K562 treated with DMSO at 1 percent for 48 hours (cell line): Measurements from ENCODE around the gene RNF10. TPM values are rescaled to one million over a fixed set of nuclear protein-coding genes. Genes with fewer than 3 reads are reported as not detected.

Experiments used
- total RNA-seq: library from RNA; unstranded; fragments of 300-600 nt; gene quantifications from 2 replicates; pipeline ENCODE4 v1.2.3, GENCODE V29; 2022; ENCODE audit warnings: low replicate concordance; ENCODE audit errors: extremely low read depth

RNF10 gene
- total RNA-seq = not detected in 2 replicates

DNA sequence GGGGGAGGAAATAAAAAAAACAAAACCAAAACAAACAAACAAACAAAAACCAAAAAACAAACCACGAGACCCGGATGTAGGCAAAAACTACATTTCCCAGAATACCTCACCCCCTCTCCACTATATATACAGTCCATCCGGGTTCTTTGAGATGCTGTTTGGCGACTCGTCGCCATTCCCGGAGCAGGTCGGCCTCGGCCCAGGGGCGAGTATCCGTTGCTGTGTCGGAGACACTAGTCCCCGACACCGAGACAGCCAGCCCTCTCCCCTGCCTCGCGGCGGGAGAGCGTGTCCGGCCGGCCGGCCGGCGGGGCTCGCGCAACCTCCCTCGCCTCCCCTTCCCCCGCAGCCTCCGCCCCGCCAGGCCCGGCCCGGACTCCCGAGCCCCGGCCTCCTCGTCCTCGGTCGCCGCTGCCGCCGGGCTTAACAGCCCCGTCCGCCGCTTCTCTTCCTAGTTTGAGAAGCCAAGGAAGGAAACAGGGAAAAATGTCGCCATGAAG lies at the start of gene RNF10:
Gene RNF10 (plus strand): TSS at position 154 of the 500 bp plus-strand sequence. CDS start 456 bp downstream, outside the sequence.

DNA sequence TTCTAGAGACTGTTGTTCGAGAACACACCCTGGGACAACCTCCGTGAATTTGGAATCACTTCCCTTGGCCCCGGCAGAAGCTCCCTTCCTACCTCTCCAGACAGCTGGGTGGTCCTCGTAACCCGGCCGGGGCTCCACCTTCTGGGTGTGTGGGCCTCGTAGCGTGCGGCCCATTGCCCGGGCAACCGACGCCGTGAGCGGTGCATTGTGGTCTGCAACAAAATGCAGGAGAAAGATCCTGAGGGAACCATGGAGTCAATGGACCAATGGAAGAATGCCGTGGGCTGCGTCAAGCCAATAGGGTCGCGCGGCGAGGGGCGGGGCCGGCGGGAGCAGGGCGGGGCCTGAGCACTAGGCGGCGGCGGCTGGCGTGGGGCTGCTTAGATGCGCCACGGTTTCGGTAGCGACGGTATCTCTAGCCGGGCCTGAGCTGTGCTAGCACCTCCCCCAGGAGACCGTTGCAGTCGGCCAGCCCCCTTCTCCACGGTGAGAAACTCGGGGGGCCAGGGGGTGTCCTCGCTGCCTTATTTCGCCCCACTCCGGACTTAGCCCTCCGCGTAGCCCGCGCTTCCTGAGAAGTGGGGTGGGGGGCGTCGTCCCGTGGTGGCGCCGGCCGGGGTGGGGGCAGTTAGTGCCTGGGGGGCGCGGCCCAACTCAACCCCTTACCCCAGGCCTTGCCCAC lies 38.3 kb upstream of the RNF10 start, which contains the start of gene DYNLL1:
Gene DYNLL1 (plus strand): TSS at position 383 of the 682 bp plus-strand sequence. CDS start 309 bp downstream, outside the sequence.

DNA sequence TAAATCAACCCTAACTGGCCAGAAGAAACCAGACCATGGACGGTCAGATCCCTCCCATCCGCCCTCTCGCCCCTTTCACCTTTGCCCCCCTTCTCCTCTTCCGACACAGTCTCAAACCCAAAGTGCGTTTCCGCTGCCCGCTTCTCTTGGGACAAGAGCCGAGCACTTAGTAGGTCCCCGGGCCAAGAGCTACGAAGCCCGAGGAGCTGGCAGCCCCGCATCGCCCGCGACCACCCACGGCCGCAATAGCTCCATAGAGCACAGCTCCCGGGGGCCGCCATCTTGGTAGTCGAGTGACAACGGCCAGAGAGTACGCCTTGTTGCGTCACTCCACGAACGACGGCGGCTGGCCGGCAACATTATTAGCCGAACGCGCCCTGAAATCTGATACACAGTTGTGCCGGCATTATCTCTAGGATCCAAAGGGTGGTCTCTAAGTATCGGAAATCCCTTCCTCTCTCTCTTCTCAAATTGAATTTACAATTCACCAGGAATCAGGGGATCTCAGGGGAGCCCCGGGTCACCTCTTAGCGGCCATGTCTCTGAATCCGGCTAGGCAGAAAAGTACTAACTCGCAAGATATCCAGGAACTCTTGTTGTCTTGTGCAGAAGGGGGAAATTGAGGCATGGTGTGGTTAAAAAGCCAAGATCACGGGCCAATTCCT lies 5.2 kb upstream of the RNF10 start, which contains the start of gene COQ5:
Gene COQ5 (minus strand): TSS at position 298 of the 665 bp plus-strand sequence. CDS start 17 bp downstream, at position 281.

DNA sequence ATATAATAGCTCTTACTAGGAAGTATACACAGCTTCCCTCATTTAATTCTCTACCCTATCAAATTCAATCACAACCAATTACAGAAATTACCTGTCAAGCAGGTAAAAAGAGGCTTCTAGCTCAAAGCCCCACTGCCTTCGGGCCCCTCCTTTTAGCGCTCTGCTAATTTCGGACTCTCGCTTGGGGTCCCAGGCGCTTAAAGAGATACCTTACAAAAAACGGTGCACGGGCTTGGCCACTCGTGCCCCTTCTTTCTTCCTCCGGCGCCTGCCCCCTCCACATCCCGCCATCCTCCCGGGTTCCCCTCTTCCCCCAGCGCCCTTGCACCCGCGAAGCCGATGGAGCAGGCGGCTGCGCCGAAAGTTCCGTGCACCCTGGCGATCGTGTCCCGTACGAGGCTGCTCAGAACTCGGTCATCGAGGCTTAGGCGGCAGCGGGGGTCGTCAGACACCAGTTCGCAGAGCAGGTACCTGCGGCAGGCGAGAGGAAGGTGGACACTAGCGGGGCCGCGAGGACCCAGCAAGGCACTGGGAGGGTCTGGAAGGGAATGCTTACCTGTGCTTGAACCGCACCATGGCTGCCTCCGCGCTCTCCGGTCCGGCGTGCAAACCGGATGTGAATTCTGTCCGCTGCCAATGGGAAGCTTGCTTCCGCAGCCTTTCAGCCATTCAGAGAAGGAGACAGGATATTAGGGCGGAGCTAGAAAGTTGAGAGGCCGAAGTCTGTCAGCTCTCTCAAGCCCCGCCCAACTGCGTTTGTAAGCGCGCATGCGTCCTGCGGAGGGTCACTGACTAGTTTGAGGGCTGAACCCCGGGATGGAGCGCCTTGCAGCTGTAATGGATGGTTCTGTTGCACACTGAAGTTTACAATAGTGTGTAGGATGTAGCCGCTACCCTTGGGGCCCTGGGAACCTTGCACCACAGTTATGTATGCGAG lies 46.9 kb downstream of the RNF10 start, which contains the start of gene POP5:
Gene POP5 (minus strand): TSS at position 616 of the 937 bp plus-strand sequence. CDS start 40 bp downstream, at position 576.

Other genes with a start within 250 kb of the RNF10 start
- gene RNU4-2, start 242.5 kb upstream of the RNF10 start, total RNA-seq = not detected in 2 replicates
- not detected in 2 replicates for gene RNU4-1, start 241.1 kb upstream of the RNF10 start, total RNA-seq
- not detected in 2 replicates for gene SIRT4, start 232.0 kb upstream of the RNF10 start, total RNA-seq
- gene PLA2G1B, start 206.6 kb upstream of the RNF10 start, total RNA-seq = not detected in 2 replicates
- gene MSI1, start 165.2 kb upstream of the RNF10 start, total RNA-seq = not detected in 2 replicates
- not detected in 2 replicates for gene COX6A1, start 96.2 kb upstream of the RNF10 start, total RNA-seq
- not detected in 2 replicates for gene TRIAP1, start 88.0 kb upstream of the RNF10 start, total RNA-seq
- not detected in 2 replicates for gene GATC, start 87.9 kb upstream of the RNF10 start, total RNA-seq
- gene SRSF9, start 64.6 kb upstream of the RNF10 start, total RNA-seq = not detected in 2 replicates
- not detected in 2 replicates for gene DYNLL1, start 38.2 kb upstream of the RNF10 start, total RNA-seq
- not detected in 2 replicates for gene COQ5, start 5.2 kb upstream of the RNF10 start, total RNA-seq
- not detected in 2 replicates for gene POP5, start 47.0 kb downstream of the RNF10 start, total RNA-seq
- not detected in 2 replicates for gene CABP1, start 106.3 kb downstream of the RNF10 start, total RNA-seq
- gene MLEC, start 152.8 kb downstream of the RNF10 start, total RNA-seq = 105 TPM in 1 of 2 replicates, not detected in the other
- gene UNC119B, start 176.1 kb downstream of the RNF10 start, total RNA-seq = not detected in 2 replicates
- gene ACADS, start 191.5 kb downstream of the RNF10 start, total RNA-seq = not detected in 2 replicates